ENCODE results near the gene CCDC43. TPM values are rescaled to one million over a fixed set of nuclear protein-coding genes. Genes with fewer than 3 reads are reported as not detected.

Gene CCDC43
- total and polyA plus RNA-seq, 2 of the 13 experiments (the other 11 are each of a cell fraction or from before 2014, with no cell fraction given): 17.5 to 94.8 TPM

- TF ChIP-seq ZBTB25 (CRISPR knock-in tag; IDR thresholded peaks at IDR 0.05) (peak; percentile 68; the same call in 1 of the 2 replicates), FIP1L1 (IDR thresholded peaks at IDR 0.05; ENCODE audit: borderline replicate concordance, insufficient read depth, low read depth, low read length) (no peak), STAG1 (CRISPR knock-in tag; IDR thresholded peaks at IDR 0.05) (0 out of 2 replicates have a peak, but pooled peaks have one; percentile 3), PRDM4 (CRISPR knock-in tag; IDR thresholded peaks at IDR 0.05; ENCODE audit: borderline replicate concordance) (no peak), FOXM1 (CRISPR knock-in tag; IDR thresholded peaks at IDR 0.05) (no peak), SATB2 (CRISPR knock-in tag; IDR thresholded peaks at IDR 0.05) (peak; percentile 85; the same call in 1 of the 2 replicates), ZNF709 (CRISPR knock-in tag; IDR thresholded peaks at IDR 0.05) (peak; percentile 45; the same call in 1 of the 2 replicates), SKI (IDR thresholded peaks at IDR 0.05; ENCODE audit: partially characterized antibody) (peak; percentile 29), XBP1 (CRISPR knock-in tag; IDR thresholded peaks at IDR 0.05) (0 out of 2 replicates have a peak, but pooled peaks have one; percentile 22), ZBTB34 (CRISPR knock-in tag; IDR thresholded peaks at IDR 0.05) (peak; percentile 48; the same call in 1 of the 2 replicates), ZNF296 (CRISPR knock-in tag; conservative IDR thresholded peaks at IDR 0.05) (no peak), ZNF180 (CRISPR knock-in tag; IDR thresholded peaks at IDR 0.05; ENCODE audit: borderline replicate concordance, low read depth) (no peak), ZXDC (CRISPR knock-in tag; IDR thresholded peaks at IDR 0.05) (no peak; the same call in 1 of the 2 replicates), NFE2L2 (IDR thresholded peaks at IDR 0.05; ENCODE audit: low read length) (no peak), ADNP (CRISPR knock-in tag; IDR thresholded peaks at IDR 0.05) (no peak), ZNF563 (CRISPR knock-in tag; IDR thresholded peaks at IDR 0.05) (peak; percentile 47), ERF (CRISPR knock-in tag; IDR thresholded peaks at IDR 0.05) (peak; percentile 92), ZBTB26 (CRISPR knock-in tag; IDR thresholded peaks at IDR 0.05; ENCODE audit: borderline replicate concordance) (peak; percentile 66; the same call in 1 of the 2 replicates), NR0B2 (CRISPR knock-in tag; IDR thresholded peaks at IDR 0.05) (peak; percentile 95)
These were observed at the start of gene CCDC43 (continued) for GRCh38 chr17:44689477-44690217.
